Activated CD4-positive, alpha-beta memory T cell treated with anti-CD3 and anti-CD28 coated beads, Interleukin-2, amount 10 ng/mL, durations not matched to agents 7 days and 5 days (primary cell): ENCODE measurements around the gene CRHBP. TPM values are rescaled to one million over a fixed set of nuclear protein-coding genes. Genes with fewer than 3 reads are reported as not detected.
"Not testable (repeated sequence)": the region's sequence is repeated elsewhere in the genome, so short reads cannot be mapped to it uniquely, and the experiment has no call there.

Experiments
- CTCF ChIA-PET: fragments of 350-600 bp; sonication (Branson Sonifier 250); formaldehyde crosslinking; loops from one replicate; lab custom pipeline; 2021; ENCODE audit warnings: antibody characterized with exemption, inconsistent platforms; lab: Charles Lee
- POLR2A ChIA-PET: fragments of 350-600 bp; sonication (Branson Sonifier 250); formaldehyde crosslinking; loops from one replicate; lab custom pipeline; 2021; ENCODE audit warnings: antibody characterized with exemption; lab: Charles Lee
- DNase-seq: peaks from one replicate; pipeline ENCODE4 v3.0.0-alpha.2; 2020
- H3K27ac Mint-ChIP-seq: one replicate; pipeline ENCODE4 v1.8.0; 2021; ENCODE audit warnings: mild to moderate bottlenecking, mixed read lengths
- H3K27me3 Mint-ChIP-seq: one replicate; pipeline ENCODE4 v1.8.0; 2021; ENCODE audit warnings: mixed read lengths
- H3K36me3 Mint-ChIP-seq: one replicate; pipeline ENCODE4 v1.8.0; 2021; ENCODE audit warnings: low read depth, mixed read lengths
- H3K4me1 Mint-ChIP-seq: one replicate; pipeline ENCODE4 v1.8.0; 2021; ENCODE audit warnings: mixed read lengths
- H3K4me3 Mint-ChIP-seq: one replicate; pipeline ENCODE4 v1.8.0; 2021; ENCODE audit warnings: mild to moderate bottlenecking, mixed read lengths
- H3K9me3 Mint-ChIP-seq: one replicate; pipeline ENCODE4 v1.8.0; 2021; ENCODE audit warnings: mixed read lengths
- total RNA-seq, 2 experiments: library from RNA; stranded (reverse); gene quantifications; one replicate each; pipeline ENCODE4 v1.2.3, GENCODE V29; 2021

CRHBP gene
- total RNA-seq, 2 experiments from 2014 or later = 0.10 to 0.43 TPM

DNA sequence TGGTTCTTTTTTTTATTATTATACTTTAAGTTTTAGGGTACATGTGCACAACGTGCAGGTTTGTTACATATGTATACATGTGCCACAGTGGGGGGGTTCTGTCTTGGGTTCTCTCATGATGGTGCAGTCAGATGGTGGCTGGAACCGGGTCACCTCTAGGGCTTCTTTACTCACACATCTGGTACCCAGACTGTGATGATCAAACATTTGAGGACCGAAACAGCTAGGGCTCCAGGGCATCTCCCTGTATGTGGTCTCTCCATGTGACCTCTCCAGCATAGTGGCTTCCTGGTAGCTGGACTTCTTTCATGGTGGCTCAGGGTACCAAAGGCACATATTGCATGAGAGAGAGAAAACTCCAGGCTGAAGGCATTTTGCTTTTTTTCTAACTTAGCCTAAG lies 9.8 kb upstream of the CRHBP start:
- Mint-ChIP-seq H3K4me3 (no peak overlapping the region), H3K27me3 (peaks cover 21% of the 10 kb centered on the region), H3K27ac (no peak overlapping the region), H3K36me3 (no peaks in the 10 kb centered on the region), H3K9me3 (no peaks in the 10 kb centered on the region), H3K4me1 (peaks cover 12% of the 10 kb centered on the region)
- CTCF ChIA-PET = no interaction called here
- POLR2A ChIA-PET = no interaction called here
- no peak for DNase-seq

DNA sequence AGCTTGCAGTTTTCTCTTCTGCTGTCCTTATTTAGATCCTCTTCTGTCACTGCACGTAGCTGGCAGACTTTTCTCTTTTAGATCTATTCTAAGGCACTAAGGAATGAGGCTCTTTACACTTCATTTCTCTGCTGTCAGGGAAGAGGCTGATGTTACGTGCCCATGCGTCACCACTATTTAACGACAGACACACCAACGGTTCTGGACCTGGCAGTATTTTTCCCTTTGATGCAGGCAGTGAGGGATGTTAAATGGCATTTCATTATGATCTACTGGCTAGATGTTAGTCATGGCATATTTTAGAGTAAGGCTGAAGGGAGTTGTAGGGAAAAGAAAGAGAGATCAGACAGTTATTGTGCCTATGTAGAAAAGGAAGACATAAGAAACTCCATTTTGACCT lies 8.2 kb upstream of the CRHBP start:
- H3K9me3 Mint-ChIP-seq = no peaks in the 10 kb centered on the region
- H3K27me3 Mint-ChIP-seq = peaks cover 30% of the 10 kb centered on the region
- H3K27ac Mint-ChIP-seq = no peak overlapping the region
- DNase-seq = no peak
- CTCF ChIA-PET = no interaction called here
- H3K4me1 Mint-ChIP-seq = peaks cover 9% of the 10 kb centered on the region
- H3K4me3 Mint-ChIP-seq = no peak overlapping the region
- no peaks in the 10 kb centered on the region for H3K36me3 Mint-ChIP-seq
- POLR2A ChIA-PET = no interaction called here

DNA sequence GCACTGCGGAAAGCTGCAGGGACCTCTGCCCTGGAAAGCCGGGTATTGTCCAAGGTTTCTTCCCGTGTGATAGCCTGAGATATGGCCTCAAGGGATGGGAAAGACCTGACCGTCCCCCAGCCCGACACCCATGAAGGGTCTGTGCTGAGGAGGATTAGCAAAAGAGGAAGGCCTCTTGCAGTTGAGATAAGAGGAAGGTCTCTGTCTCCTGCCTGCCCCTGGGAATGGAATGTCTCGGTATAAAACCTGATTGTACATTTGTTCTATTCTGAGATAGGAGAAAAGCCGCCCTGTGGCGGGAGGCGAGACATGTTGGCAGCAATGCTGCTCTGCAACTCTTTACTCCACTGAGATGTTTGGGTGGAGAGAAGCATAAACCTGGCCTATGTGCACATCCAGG lies 7.6 kb upstream of the CRHBP start:
- H3K27me3 Mint-ChIP-seq = peaks cover 32% of the 10 kb centered on the region
- H3K27ac Mint-ChIP-seq, DNase-seq, H3K36me3 Mint-ChIP-seq, H3K4me1 Mint-ChIP-seq, POLR2A ChIA-PET, H3K4me3 Mint-ChIP-seq, CTCF ChIA-PET, H3K9me3 Mint-ChIP-seq: not testable (repeated sequence)

DNA sequence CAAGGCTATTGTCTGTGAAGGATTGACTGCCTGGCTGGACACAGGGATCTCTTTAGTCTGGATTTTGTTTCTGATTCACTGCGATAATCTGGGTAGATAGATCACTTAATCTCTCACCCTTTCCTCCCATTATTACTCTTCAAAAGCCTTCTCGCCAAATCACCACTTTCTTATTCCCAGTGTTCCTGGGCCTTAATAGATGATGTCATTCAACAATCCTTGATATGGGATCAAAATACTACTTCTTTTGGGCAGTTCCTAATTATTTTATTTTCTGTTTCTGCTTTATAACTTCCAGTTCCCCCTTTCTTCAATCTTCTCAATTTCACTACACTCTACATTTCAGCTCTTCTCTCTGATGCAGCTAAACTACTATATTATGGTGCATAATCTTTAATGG lies 6.8 kb upstream of the CRHBP start:
- H3K9me3 Mint-ChIP-seq = no peaks in the 10 kb centered on the region
- no peak for DNase-seq
- H3K27ac Mint-ChIP-seq = no peak overlapping the region
- H3K27me3 Mint-ChIP-seq = peaks cover 37% of the 10 kb centered on the region
- ChIA-PET CTCF (no interaction called here), POLR2A (no interaction called here)
- H3K4me1 Mint-ChIP-seq = peaks cover 3% of the 10 kb centered on the region
- H3K36me3 Mint-ChIP-seq = no peaks in the 10 kb centered on the region
- no peak overlapping the region for H3K4me3 Mint-ChIP-seq

DNA sequence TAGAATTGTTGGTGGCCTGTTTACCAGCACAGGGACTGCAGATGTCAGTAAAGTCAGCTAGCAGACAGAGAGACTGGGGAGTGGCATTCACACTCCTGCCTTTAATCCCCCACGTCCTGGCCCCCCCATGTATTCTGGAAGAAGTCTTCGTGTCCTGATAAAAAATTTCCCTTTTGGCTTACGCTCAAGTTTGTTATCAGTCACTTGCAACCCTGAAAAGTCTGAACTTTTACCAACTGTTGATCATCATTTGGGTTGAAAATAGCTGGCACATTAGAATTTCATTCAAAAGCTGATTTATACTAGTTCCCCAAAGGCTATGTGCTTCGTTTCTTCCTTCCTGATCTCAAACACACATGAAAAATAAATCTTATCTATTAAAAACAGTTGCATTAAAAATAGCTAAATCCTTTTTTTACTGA lies 5.8 kb upstream of the CRHBP start:
- H3K4me1 Mint-ChIP-seq = no peaks in the 10 kb centered on the region
- H3K4me3 Mint-ChIP-seq = no peak overlapping the region
- no peaks in the 10 kb centered on the region for H3K9me3 Mint-ChIP-seq
- DNase-seq = no peak
- H3K36me3 Mint-ChIP-seq = no peaks in the 10 kb centered on the region
- no peak overlapping the region for H3K27ac Mint-ChIP-seq
- CTCF ChIA-PET = interaction anchor here (0.6 kb wide), 3 partner anchors 80 to 996 kb away, joined by 3 to 4 read pairs (median 4); no protein-coding TSS in a partner anchor
- POLR2A ChIA-PET = no interaction called here
- peaks cover 44% of the 10 kb centered on the region for H3K27me3 Mint-ChIP-seq

DNA sequence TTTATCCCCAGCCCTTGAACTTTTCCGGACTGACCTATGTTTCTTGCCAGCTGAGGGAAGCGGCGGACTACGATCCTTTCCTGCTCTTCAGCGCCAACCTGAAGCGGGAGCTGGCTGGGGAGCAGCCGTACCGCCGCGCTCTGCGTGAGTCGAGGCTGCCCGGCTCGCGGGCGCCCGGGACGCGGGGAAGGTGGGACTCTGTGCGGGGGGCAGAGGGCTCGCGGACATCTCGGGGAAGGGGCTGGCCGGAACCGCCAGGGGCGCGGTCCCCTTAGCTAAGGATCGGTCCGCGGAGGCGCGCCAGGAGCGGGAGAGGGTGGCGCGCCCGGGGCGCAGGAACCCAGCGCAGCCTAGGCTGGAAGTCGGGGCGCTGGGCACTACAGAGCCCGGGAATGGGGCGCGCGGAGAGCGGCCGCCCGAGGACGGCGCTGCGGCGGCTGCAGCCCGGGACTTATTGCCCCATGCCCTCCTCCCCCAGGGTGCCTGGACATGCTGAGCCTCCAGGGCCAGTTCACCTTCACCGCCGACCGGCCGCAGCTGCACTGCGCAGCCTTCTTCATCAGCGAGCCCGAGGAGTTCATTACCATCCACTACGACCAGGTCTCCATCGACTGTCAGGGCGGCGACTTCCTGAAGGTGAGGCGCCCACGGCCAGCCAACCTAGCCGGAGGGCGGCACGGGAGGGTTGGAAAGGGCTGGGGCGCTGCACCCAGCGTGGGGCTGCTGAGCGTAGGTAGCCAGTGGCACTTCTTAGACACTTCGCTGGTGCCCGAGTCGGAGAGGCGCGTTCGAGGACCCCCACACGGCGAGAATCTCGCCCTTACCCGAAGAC lies 922 bp downstream of the CRHBP start:
- H3K4me1 Mint-ChIP-seq = peaks cover 9% of the 10 kb centered on the region
- H3K27ac Mint-ChIP-seq = no peak overlapping the region
- no peaks in the 10 kb centered on the region for H3K36me3 Mint-ChIP-seq
- H3K27me3 Mint-ChIP-seq = peaks cover 62% of the 10 kb centered on the region
- ChIA-PET POLR2A (no interaction called here), CTCF (no interaction called here)
- no peak for DNase-seq
- no peaks in the 10 kb centered on the region for H3K9me3 Mint-ChIP-seq
- no peak overlapping the region for H3K4me3 Mint-ChIP-seq

DNA sequence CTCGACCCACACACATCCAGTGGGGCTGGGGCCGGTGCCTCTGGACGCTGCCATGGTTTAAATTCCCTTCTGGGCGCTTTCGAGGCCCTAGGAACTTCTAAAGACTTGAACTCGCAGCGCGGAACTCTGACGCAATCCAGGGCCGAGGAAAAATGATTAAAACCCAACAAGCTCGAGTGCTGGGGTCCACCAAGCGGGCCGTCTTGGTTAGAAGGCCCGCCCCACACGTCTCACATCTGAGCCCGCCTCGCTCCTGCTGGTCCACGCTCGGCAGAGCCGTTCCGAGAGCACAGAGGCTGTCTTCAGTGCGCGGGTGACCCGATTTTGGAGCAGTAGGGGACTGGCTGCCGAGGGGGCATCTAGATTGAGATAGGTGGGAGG lies 1.5 kb downstream of the CRHBP start:
- H3K9me3 Mint-ChIP-seq = no peaks in the 10 kb centered on the region
- DNase-seq = no peak
- H3K4me1 Mint-ChIP-seq = peaks cover 15% of the 10 kb centered on the region
- no peak overlapping the region for H3K27ac Mint-ChIP-seq
- POLR2A ChIA-PET = no interaction called here
- CTCF ChIA-PET = no interaction called here
- no peak overlapping the region for H3K4me3 Mint-ChIP-seq
- no peaks in the 10 kb centered on the region for H3K36me3 Mint-ChIP-seq
- peaks cover 63% of the 10 kb centered on the region for H3K27me3 Mint-ChIP-seq

DNA sequence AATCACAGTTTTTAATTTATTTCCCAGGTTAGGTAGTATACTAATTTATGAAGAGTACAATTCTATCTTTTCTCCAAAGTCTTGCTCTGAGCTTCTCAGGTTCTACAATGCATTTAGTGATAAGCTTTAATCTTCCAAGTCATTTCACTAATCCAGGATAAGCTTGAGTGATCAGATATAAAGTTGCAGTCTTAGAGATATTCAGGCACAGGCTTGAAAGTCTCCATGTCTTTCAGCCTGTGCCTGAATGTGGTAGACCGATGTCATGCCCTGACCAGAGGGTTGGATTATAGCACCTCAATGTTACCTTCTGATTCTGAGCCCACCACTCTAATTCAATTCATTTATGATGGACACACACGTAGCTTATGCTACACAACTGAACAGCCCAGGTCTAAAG lies 3.2 kb downstream of the CRHBP start:
- Mint-ChIP-seq H3K4me1 (peaks cover 29% of the 10 kb centered on the region), H3K27ac (no peak overlapping the region), H3K4me3 (no peak overlapping the region), H3K27me3 (peaks cover 55% of the 10 kb centered on the region), H3K36me3 (no peaks in the 10 kb centered on the region), H3K9me3 (no peaks in the 10 kb centered on the region)
- POLR2A ChIA-PET = no interaction called here
- DNase-seq = no peak
- CTCF ChIA-PET = no interaction called here

DNA sequence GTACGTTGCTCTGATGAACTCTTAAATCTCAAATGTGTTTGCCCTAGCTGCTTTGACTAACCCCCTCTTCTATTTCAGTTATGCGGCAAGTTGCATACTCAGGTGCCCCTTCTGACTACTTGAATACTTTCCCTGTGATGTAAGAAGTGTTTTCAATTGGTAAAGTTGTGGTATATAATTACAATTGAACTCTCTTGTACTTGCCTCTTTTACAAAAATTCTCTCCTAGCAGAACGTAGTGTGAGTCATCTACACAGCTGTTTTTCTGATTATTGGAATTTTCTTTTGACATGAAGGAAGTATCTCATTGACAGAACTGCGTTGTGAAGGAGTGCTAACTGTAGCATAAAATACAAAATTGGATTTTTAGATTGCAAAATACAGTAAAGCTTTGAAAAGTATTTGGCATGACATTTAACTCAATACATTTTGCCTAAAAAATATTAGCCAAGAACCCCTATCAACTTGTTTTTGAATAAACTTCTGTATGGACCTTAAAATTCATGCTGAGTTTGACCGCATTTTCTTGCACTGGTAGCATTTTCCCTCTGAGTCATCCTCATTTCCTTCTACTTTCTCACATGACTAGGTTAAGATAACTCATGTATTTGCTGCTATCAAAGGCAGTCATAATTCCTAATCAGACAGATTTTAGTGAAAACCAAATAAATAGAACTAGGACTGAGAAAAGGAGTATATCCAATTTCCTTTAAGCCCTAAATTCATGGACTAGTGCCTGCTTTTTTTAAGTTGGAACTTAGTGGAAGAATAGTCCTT lies 6.3 kb downstream of the CRHBP start:
- H3K9me3 Mint-ChIP-seq = no peaks in the 10 kb centered on the region
- H3K4me1 Mint-ChIP-seq = peaks cover 32% of the 10 kb centered on the region
- H3K27me3 Mint-ChIP-seq = peaks cover 46% of the 10 kb centered on the region
- peak overlapping the region; percentile 16 for H3K27ac Mint-ChIP-seq
- CTCF ChIA-PET = no interaction called here
- no peaks in the 10 kb centered on the region for H3K36me3 Mint-ChIP-seq
- POLR2A ChIA-PET = interaction anchor here (1.0 kb wide), 1 partner anchor 71 kb away, joined by 4 read pairs; the partner anchor contains the start of gene AGGF1
- no peak for DNase-seq
- H3K4me3 Mint-ChIP-seq = no peak overlapping the region

DNA sequence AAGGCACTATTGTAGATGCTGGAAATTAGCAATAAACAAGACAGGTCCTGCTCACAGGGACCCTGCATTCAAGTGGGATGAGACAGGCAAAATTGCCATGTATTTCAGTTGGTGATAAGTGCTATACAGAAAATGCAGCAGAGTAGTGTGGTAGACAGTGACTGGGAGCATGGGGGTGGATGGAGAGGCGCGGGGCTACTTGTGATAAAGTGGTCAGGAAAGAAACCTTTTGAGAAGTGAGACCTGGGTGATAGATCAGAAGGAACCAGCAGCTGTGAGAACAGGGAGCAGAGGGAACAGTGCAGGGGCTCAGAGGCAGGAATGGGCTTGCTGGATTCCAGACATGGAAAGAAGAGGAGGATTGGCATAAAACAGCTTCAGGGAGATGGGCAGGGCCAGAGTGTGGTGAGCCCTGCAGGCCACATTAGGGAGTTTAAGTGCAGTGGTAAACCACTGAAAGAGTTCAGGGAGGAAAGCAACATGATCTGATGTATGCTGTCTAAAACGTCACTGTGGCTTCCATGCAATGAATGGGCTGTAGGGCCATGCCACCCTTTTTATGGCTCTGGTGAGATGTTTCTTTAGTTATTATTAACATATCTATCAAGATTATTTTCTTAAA lies 7.3 kb downstream of the CRHBP start:
- CTCF ChIA-PET = no interaction called here

DNA sequence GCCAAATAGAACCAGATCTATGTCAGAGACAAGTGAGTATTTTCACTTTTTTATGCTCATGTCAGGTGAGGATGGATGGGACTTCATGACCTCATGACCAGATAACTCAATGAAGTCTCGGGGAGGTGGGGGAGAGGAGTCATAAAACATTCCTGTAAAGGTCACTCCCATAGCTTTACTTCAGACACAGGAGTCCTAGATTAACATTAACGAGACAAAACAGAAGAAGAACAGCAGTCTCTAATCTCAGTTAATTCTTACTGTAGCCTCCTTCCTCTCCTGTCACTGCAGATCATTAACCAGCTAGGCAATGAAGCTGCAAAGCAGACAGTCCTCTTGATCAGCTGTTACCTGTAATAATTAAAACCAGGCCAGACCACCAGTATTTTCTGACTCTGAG lies 11.2 kb downstream of the CRHBP start:
- CTCF ChIA-PET = no interaction called here
- Mint-ChIP-seq H3K27ac (no peak overlapping the region), H3K27me3 (peaks cover 30% of the 10 kb centered on the region), H3K4me1 (peaks cover 21% of the 10 kb centered on the region), H3K36me3 (no peaks in the 10 kb centered on the region), H3K9me3 (no peaks in the 10 kb centered on the region), H3K4me3 (no peak overlapping the region)
- no peak for DNase-seq
- POLR2A ChIA-PET = no interaction called here

More for the DNA sequence above, 7.3 kb downstream of the CRHBP start:
- no peaks in the 10 kb centered on the region for H3K9me3 Mint-ChIP-seq
- H3K4me1 Mint-ChIP-seq = peaks cover 28% of the 10 kb centered on the region
- POLR2A ChIA-PET = no interaction called here
- peak overlapping the region; percentile 2 for H3K4me3 Mint-ChIP-seq
- no peaks in the 10 kb centered on the region for H3K36me3 Mint-ChIP-seq
- peaks cover 37% of the 10 kb centered on the region for H3K27me3 Mint-ChIP-seq
- H3K27ac Mint-ChIP-seq = no peak overlapping the region
- DNase-seq = peak; percentile 53

DNA sequence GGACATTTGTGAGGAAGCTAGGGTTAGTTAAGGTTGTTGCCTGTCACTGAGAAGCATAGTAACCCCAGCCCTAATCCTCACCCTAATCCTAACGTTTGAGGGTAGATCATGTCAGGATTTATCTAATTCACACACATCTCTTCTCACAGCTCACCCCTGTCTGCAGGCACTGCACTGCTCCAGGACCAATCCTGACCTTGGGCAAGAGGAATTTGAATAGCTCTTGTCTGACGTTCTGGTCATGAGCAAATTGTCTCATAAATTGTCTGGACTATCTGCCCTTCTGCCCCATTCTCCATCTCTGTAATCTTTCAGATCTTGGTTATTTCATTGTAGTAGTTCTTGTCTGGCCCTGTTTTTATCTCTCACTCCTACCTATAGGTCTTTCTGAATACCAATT lies 18.7 kb downstream of the CRHBP start:
- Mint-ChIP-seq H3K9me3 (no peaks in the 10 kb centered on the region), H3K36me3 (no peaks in the 10 kb centered on the region), H3K4me3 (no peak overlapping the region), H3K4me1 (no peaks in the 10 kb centered on the region), H3K27me3 (peaks cover 35% of the 10 kb centered on the region), H3K27ac (no peak overlapping the region)
- POLR2A ChIA-PET = no interaction called here
- DNase-seq = no peak
- CTCF ChIA-PET = interaction anchor here (0.5 kb wide), 2 partner anchors 30 to 149 kb away, joined by 3 read pairs; no protein-coding TSS in a partner anchor

DNA sequence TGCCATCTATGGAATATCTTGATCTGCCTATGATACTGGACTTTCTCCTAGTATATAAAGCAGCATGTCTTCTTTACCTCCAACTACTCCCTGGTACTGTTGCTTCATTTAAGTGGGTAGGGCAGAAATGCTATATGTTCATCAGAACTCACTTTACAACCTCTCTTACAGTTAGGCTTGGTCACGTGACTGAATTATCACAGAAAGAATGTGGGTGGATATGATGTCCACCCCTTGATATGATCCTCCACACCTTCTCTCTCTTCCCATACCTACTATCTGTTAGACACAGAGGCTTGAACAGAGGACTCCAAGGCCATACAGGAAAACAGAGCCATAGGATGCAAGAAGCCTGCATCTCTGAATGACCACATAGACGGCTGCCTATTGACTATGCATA lies 19.8 kb downstream of the CRHBP start:
- no peak overlapping the region for H3K4me3 Mint-ChIP-seq
- H3K27ac Mint-ChIP-seq = no peak overlapping the region
- H3K36me3 Mint-ChIP-seq = no peaks in the 10 kb centered on the region
- no peak for DNase-seq
- no peaks in the 10 kb centered on the region for H3K9me3 Mint-ChIP-seq
- CTCF ChIA-PET = no interaction called here
- H3K4me1 Mint-ChIP-seq = no peaks in the 10 kb centered on the region
- POLR2A ChIA-PET = no interaction called here
- H3K27me3 Mint-ChIP-seq = peaks cover 41% of the 10 kb centered on the region
